Posterior cingulate gyrus (tissue), 11 donors: ENCODE data around the gene SLC52A3.
A peak's percentile ranks its signal among the peaks of the same experiment; 100 is the strongest.

ENCODE experiments used
- DNase-seq, 10 donors: peaks; one replicate each; pipeline versions ENCODE4 v3.0.0 to v3.0.0-alpha.2; 2020 to 2021; ENCODE audit warnings: mixed read lengths in 3 of 10
- intact Hi-C: fragments of 100-400 bp; cut with DNase I; formaldehyde crosslinking; loops from one replicate; pipeline ENCODE4 v1.15.1; 2023

Gene SLC52A3

GRCh38 chr20:771741-772464, 3.6 kb upstream of the SLC52A3 start:
- intact Hi-C loops = no loop called here

GRCh38 chr20:770691-771090, 2.4 kb upstream of the SLC52A3 start:
- intact Hi-C loops = no loop called here
- no peak for DNase-seq

More at GRCh38 chr20:771741-772464, 3.6 kb upstream of the SLC52A3 start:
- DNase-seq = no peak

DNA sequence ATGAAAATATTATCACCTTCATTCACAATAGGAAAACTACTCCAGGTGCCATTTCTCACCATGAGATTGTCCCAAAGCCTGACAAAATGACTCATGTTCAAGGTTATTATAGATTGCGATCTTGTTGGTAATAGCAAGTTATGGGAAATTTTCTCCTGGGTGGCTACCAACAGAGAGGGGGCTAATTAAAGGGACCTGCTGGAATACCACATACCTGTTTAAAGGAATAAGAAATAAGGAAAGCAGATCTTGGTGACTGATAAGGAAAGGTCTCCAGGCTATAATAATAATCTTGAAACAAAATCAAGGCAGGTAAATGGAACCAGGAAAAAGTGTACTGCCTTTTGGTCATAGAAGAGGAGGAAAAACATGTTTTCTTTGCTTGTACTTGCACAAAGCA, 1.4 kb downstream of the SLC52A3 start:
- no peak for DNase-seq
- intact Hi-C loops = no loop called here

DNA sequence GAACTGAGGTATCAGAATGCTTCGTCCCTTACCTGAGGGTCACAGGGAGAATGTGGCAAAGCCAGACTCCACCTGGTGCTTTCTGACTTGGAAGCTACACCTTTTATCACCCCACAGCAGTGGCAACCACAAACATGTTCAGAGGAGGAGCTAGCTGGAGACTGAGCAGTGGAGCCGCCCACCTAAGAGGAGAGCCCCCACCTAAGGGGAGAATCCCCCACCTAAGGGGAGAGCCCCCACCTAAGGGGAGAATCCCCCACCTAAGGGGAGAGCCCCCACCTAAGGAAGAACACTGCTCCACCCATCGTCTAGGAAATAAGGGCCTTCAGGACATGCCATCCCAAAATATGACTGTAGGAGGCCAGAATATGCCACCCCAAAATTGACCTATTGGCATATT, 4.0 kb downstream of the SLC52A3 start:
- DNase-seq = no peak
- intact Hi-C loops = no loop called here

DNA sequence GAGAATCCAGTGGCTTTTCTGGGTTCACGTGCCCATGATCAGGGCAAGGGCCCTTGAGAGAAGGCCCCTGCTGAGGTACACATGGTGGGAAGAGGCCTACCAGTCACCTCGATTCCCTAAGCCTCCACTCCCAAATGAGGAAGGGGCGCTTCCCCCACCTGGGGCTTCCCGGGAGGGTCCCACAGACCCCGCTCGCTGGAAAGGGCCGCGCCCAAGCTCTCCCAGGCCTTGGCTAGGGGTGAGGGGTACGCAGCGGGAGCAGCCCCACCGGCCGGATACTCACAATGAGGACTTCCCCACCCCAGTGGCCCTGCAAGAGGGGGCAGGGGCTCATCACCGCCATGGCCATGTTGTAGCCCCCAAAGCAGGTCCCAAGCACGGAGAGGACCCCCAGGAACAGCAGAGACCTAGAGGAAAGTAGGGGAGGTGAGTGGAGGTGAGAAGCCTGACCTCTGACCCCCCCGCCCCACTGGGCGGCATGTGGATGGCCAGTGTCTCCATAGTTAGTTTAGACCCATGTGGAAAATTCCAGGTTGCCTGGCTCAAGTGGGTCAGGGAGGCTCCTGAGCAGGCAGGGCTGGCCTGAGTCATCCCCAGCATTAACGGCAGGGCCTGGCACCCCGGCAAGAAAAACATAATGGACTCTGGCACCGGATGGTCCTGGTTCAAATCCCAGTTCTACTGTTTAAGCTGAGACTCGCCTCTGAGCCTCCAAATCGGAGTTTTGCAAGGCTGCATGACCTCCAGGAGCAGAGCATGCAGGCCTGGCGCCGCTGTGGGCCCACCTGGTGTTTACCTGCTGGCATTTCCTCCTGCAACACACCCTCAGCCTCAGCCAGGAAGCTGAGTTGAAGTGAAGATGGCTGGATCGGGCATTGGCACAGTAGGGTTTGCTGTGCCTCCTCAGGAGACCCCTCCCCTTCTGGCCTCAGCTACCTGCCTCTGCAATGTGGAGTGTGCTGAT, 6.6 kb downstream of the SLC52A3 start:
- no peak for DNase-seq
- intact Hi-C loops = no loop called here

DNA sequence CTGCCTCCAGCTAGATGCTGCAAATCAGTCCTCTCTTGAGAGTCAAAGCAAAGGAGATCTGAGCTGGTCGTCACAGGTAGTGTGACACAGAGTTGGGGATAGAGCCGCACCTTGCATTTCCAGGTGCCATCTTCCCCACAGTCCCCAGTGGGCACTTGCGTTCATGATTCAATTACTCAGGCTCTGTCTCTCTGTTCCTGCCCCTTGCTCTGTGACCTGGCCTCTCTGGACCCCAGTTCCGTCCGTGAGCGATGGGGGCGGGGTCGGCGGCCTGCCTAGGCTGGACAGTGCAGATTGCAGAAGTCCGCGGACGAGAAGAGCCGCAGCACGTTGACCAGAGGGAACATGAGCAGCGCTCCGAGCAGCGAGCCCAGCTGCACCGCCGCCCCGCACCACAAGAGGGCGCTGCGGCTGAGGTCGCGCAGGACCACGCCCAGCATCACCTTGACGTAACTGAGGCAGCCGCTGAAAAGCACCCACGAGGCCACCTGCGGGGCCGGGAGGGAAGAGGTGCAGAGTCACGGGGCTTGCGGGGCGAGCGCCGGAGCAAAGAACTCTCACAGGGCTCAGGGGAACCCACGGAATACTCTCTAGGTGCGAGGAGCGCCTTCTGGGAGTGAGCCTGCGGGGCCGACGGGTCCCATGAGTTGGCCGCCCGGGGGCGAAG, 7.4 kb downstream of the SLC52A3 start:
- no peak for DNase-seq

DNA sequence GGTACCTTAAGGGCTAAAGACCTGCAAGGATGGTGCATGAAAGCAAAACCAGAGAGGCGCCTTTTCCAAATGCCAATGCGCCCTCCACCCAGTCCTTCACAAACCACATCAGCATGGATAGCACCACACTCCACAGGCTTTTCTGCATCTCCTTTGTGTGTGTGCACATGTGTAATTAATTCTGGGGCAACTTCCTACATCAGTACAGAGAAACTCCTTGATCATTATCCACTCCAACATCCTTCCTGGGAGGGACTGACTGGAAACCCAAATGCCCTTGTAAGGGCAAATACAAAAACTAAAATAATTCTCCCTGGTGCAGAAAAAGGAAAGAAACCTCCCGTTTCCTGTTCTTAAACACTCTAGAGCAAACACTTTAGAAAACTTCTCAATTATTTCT, 10.8 kb downstream of the SLC52A3 start:
- intact Hi-C loops = no loop called here
- no peak for DNase-seq

More for the DNA sequence above, 7.4 kb downstream of the SLC52A3 start:
- intact Hi-C loops = no loop called here

DNA sequence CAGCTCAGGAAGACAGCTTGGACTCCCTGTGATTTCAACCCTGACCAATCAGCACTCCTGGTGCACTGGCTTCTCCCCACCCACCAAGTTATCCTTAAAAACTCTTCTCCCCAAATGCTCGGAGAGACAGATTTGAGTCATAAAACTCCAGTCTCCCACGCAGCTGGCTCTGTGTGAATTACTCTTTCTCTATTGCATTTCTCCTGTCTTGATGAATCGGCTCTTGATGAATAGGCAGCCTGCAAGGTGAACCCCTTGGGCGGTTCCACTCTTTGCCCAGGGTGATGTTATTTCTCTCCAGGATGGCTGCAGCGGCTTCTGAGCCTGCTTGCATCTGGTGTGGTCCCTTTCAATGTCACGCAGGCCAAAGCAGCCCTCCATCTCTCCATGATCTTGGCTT, 12.4 kb downstream of the SLC52A3 start:
- intact Hi-C loops = no loop called here

GRCh38 chr20:754904-755303, 13.4 kb downstream of the SLC52A3 start:
- intact Hi-C loops = no loop called here
- DNase-seq = peak in 1 of 10 donors; percentile 30

More for the DNA sequence above, 12.4 kb downstream of the SLC52A3 start:
- peak in 4 of 10 donors; percentile 26 to 80 (median 60) for DNase-seq

DNA sequence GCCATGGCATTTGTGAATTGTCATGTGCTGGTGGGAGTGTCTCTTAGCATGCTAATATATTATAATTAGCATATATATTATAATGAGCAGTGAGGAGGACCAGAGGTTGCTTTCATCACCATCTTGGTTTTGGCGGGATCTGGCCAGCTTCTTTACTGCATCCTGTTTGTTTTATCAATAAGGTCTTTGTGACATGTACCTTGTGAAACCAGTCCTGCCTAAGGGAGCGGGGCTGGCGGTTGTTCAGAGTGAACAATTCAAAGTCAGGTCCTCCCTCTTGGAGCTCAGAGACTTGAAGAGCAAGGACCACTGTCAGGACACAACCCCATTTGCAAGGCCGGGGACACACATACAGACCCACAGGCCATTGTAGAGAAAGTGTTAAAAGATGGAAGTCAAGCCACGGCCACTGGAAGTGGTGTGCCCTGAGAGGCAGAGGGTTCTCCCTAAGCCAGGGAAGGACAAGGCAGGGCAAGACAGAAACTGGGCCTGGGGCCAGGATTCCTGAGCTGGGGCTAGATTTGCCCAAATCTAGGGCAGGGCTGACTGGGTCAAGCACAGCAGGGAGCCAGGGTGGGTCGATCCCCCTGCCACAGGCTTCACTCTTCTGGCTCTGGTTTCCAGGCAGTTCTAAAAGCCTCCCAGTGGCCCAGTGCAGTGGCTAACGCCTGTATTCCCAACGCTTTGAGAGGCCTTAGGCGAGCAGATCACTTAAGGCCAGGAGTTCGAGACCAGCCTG, 14.2 kb downstream of the SLC52A3 start:
- intact Hi-C loops = no loop called here

DNA sequence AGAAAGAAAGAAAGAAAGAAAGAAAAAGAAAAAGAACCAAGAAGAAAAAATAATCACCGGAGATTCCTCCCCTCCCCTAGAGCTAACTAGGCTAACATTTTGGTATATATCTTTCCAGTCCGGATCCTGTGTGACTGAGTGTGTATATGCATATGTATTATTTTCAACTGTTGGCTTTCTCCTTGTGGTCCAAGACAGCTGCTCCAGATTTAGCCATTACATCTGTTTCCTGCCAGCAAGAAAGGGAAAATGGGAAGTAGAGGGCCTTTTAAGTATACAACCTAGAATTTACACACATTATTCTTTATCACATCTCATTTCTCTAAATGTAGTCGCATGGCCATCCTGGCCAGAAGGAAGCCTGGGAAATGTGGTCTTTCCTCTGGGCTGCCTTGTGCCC, 15.2 kb downstream of the SLC52A3 start:
- intact Hi-C loops = no loop called here
- DNase-seq = peak in 1 of 10 donors; percentile 22

More for the DNA sequence above, 14.2 kb downstream of the SLC52A3 start:
- peak in 2 of 10 donors; percentile 50 to 62 for DNase-seq

DNA sequence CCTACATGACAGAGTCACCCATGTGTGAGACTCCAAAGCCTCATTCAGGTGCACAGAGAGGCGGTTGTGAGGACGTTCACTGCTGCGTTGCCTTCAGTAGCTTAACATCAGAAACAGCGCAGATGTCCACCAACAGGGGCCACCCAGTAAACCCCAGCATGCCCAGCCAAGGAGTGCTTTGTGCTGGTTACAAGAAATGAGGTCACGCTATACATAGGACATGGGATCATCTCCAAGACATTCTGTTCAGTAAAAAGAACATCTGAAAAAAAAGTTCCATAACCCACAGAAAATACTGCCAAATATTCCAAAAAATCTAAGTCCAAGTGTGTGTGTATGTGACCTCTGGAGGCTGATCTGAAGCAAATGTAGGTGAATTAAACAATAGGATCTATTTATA, 16.0 kb downstream of the SLC52A3 start:
- peak in 1 of 10 donors; percentile 54 for DNase-seq
- intact Hi-C loops = no loop called here

GRCh38 chr20:751761-752160, 16.5 kb downstream of the SLC52A3 start:
- intact Hi-C loops = no loop called here
- no peak for DNase-seq

DNA sequence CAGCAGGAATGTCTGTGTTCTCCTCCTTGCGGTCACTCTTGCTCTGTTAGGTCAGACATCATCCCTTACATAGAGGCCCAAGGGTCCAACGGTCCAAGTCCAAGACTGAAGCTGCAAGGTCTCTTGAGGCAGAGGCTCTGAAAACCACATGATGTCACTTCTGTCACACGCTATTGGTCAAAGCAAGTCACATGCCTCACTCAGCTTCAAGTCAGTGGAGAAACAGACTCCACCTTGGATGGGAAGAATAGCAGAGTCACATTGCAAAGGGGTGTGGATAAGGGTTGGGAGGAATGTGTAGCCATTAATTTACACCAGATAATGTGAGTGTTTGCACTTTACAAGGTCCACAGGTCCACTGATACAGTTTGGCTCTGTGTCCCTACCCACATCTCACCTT, 17.5 kb downstream of the SLC52A3 start:
- intact Hi-C loops = no loop called here
- peak in 1 of 10 donors; percentile 2 for DNase-seq

GRCh38 chr20:745683-746301, 22.5 kb downstream of the SLC52A3 start:
- intact Hi-C loops = no loop called here
- DNase-seq = no peak

GRCh38 chr20:742156-742555, 26.1 kb downstream of the SLC52A3 start:
- no peak for DNase-seq
- intact Hi-C loops = no loop called here

DNA sequence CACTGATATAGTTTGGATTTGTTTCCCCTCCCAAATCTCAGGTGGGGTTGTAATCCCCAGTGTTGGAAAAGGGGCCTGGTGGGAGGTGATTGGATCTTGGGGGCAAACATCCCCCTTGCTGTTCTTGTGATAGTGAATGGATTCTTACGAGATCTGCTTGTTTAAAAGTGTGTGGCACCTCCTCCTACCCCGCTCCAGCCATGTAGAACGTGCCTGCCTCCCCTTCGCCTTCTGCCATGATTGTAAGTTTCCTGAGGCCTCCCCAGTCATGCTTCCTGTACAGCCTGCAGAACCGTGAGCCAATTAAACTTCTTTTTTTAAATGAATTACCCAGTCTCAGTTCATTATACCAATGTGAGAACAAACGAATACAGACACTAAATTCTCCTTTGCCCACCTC, 26.7 kb downstream of the SLC52A3 start:
- intact Hi-C loops = no loop called here
- peak in 1 of 10 donors; percentile 4 for DNase-seq

DNA sequence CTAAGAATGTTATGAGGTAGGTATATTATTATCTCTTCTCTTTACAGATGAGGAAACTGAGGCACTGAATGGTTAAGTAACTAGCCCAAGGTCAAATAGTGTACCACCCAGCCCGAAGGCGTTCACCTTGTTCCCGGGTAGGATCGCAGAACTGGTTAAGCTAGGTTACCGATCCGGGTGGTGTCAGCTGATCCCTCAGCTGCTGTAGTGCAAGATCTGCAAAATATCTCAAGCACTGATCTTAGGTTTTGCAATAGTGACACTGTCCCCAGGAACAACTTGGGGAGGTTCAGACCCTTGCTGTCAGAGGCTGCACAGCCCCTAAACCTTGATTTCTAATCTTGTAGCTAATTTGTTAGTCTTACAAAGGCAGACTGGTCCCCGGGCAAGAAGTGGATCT, 28.1 kb downstream of the SLC52A3 start:
- DNase-seq = peak in 1 of 10 donors; percentile 52
- intact Hi-C loops = no loop called here

GRCh38 chr20:739736-740135, 28.6 kb downstream of the SLC52A3 start:
- intact Hi-C loops = loop anchor here (2.0 kb wide), 1 partner anchor 179 kb away; no protein-coding TSS in a partner anchor
- DNase-seq = peak in 3 of 10 donors; percentile 46 to 83 (median 50)

- no peak for DNase-seq
- intact Hi-C loops = no loop called here
Measured at GRCh38 chr20:733861-734260, 34.4 kb downstream of the SLC52A3 start.
